Thoracic aorta (tissue), 2 donors: ENCODE results near the gene KIF7. TPM values are rescaled to one million over a fixed set of nuclear protein-coding genes. Genes with fewer than 3 reads are reported as not detected.

Experiments used
- ATAC-seq: fragments of 150-250 bp; one replicate; pipeline ENCODE4 v1.8.0; 2017; ENCODE audit warnings: low read depth; ENCODE audit not compliant: insufficient number of reproducible peaks, low FRiP score
- DNase-seq: peaks from one replicate; pipeline ENCODE4 v3.0.0-alpha.2; 2020; ENCODE audit warnings: low spot score
- H3K27ac ChIP-seq, 2 donors: fragments of 200-600 bp; sonication (generic); 1 replicate in 1 of 2; 2 replicates in 1 of 2; pipeline ENCODE4 v1.5.1; 2016; ENCODE audit warnings: mild to moderate bottlenecking in 2 of 2, moderate library complexity in 2 of 2
- H3K27me3 ChIP-seq: fragments of 200-600 bp; sonication (generic); replicated peaks from 2 replicates; pipeline ENCODE4 v1.6.0; 2016; ENCODE audit warnings: mild to moderate bottlenecking; ENCODE audit not compliant: insufficient read depth
- H3K36me3 ChIP-seq: fragments of 200-600 bp; sonication (generic); one replicate; pipeline ENCODE4 v1.5.1; 2016
- H3K4me1 ChIP-seq, 2 donors: fragments of 200-600 bp; sonication (generic); 1 replicate in 1 of 2; 2 replicates in 1 of 2; pipeline versions ENCODE4 v1.5.1 to v1.6.0; 2016; ENCODE audit warnings: low read depth in 2 of 2, mild to moderate bottlenecking in 1 of 2; ENCODE audit not compliant: control insufficient read depth in 1 of 2
- H3K4me3 ChIP-seq: fragments of 200-600 bp; sonication (generic); 2 replicates; pipeline ENCODE4 v1.5.1; 2016; ENCODE audit warnings: mild to moderate bottlenecking
- H3K9me3 ChIP-seq: fragments of 200-600 bp; sonication (generic); 2 replicates; pipeline ENCODE4 v1.5.1; 2016
- total RNA-seq, 2 donors: library from RNA; depleted of rRNA; stranded (reverse); fragments of >200 nt; gene quantifications; one replicate each; pipeline versions ENCODE4 v1.1.0 to v1.2.3, GENCODE V29; 2016
- TF ChIP-seq, protein P1 (sequence below): fragments of 200-600 bp; sonication (generic); IDR thresholded peaks from one replicate; pipeline ENCODE4 v1.5.1; 2019; ENCODE audit warnings: antibody characterized with exemption

KIF7 gene
- total RNA-seq, 2 donors from 2014 or later = 26.4 to 28.4 TPM

DNA sequence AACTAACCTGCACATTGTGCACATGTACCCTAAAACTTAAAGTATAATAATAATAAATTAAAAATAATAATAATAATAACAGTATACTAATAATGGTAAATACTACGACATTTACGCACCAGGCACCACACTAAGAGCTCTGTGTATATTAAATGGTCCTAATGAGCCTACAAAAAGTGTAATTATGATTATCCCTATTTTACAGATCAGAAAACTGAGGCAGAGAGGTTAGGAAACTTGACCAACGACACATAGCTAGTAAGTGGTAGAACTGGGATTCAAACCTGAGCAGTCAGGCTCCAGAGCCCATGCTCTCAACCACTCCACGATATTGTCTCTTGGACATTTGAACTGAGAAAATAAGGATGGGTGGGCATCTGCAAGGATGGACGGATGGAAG lies 15.0 kb downstream of the KIF7 start:
- DNase-seq (no peak), ATAC-seq (no peak)

DNA sequence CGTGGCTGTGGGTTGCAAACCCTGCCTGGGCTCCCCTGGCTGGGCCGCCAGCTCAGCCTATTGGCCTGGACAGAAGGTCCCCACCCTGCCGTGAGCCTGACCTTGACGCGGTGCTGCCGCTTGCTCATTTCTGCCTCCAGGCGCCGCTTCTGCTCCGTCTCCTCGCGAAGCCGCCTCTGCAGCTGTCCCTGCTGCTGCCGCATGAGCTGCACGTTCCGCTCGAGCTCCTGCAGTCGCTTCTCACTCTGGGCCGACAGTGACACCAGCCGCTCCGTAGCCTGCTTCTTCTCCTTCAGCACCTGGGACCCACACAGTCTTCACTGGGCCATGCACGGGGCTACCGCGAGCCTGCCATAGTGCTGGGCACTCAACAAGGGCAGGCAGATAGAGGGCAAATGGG lies 21.7 kb downstream of the KIF7 start:
- Histone ChIP-seq H3K4me1 (no peaks in the 10 kb centered on the region), H3K27ac (no peak overlapping the region), H3K4me3 (no peak overlapping the region), H3K9me3 (no peaks in the 10 kb centered on the region), H3K27me3 (no peaks in the 10 kb centered on the region), H3K36me3 (peaks cover 47% of the 10 kb centered on the region)
- DNase-seq (no peak), ATAC-seq (no peak)
- TF ChIP-seq, protein P1, sequence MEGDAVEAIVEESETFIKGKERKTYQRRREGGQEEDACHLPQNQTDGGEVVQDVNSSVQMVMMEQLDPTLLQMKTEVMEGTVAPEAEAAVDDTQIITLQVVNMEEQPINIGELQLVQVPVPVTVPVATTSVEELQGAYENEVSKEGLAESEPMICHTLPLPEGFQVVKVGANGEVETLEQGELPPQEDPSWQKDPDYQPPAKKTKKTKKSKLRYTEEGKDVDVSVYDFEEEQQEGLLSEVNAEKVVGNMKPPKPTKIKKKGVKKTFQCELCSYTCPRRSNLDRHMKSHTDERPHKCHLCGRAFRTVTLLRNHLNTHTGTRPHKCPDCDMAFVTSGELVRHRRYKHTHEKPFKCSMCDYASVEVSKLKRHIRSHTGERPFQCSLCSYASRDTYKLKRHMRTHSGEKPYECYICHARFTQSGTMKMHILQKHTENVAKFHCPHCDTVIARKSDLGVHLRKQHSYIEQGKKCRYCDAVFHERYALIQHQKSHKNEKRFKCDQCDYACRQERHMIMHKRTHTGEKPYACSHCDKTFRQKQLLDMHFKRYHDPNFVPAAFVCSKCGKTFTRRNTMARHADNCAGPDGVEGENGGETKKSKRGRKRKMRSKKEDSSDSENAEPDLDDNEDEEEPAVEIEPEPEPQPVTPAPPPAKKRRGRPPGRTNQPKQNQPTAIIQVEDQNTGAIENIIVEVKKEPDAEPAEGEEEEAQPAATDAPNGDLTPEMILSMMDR = no peak

More for the DNA sequence above, 15.0 kb downstream of the KIF7 start:
- no peak overlapping the region for H3K27ac ChIP-seq
- H3K36me3 ChIP-seq = peaks cover 19% of the 10 kb centered on the region
- no peaks in the 10 kb centered on the region for H3K27me3 ChIP-seq
- H3K4me3 ChIP-seq = no peak overlapping the region
- TF ChIP-seq, protein P1 = no peak
- H3K9me3 ChIP-seq = no peaks in the 10 kb centered on the region
- no peaks in the 10 kb centered on the region for H3K4me1 ChIP-seq

DNA sequence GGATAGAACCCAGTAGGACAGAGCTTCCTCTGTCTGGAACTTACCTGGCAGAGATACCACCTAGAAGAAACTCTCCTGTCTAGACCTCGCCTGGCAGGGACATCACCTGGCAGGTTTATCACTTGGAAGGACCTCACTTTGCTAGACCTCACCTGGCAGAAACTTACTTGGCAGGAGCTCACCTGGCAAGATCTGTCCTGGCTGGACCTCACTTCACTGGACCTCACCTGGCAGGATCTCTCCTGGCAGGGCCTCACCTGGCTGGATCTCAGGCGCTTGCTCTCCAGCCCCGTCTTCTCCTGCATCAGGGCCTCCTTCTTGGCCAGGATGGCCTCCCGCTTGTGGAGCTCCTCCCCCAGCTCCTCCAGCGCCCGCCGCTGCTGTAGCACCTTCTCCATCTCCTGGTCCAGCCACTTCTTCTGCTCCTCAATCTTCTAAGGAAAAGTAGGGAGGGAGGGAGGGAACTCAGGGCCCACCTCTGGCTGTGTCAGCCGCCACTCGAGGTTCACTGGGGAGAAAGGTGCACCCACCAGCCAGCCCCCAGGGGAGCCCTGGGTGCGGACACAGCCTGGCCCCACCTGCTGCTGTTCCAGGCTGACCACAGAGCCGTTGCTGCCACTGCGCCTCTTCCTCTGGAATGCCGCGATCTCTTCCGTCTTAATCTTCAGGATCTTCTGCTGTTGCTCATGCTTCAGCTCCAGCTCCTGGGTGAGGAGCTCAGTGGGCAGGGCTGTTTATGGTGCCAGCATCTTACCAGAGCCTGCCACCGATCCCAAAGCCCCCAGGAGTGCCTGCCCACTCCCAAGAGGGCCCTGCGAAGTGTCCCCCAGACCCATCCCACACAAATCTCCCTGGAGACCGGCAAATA lies 22.5 kb downstream of the KIF7 start:
- TF ChIP-seq, protein P1 = no peak
- DNase-seq (no peak), ATAC-seq (no peak)
- Histone ChIP-seq H3K4me3 (no peak overlapping the region), H3K4me1 (no peaks in the 10 kb centered on the region), H3K27ac (no peak overlapping the region), H3K36me3 (peaks cover 55% of the 10 kb centered on the region), H3K27me3 (no peaks in the 10 kb centered on the region), H3K9me3 (no peaks in the 10 kb centered on the region)

DNA sequence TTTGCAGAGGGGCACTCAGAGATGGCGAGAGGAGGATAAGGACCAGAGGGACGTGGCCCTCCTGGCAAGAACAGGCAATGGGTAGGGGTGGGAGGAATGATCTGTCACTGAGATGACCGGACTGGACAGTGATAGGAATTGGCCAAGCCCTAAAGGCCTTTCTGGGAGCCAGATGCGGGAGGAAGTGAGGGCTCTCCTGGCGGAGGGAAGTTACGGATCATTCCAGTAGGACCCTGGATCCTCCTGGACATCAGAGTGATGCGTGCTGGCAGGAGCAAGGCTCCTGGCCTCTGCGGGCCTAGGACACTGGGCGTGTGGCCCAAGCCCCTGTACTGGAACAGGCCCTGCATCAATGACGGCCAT lies 23.4 kb downstream of the KIF7 start:
- Histone ChIP-seq H3K4me3 (no peak overlapping the region), H3K36me3 (peaks cover 58% of the 10 kb centered on the region), H3K4me1 (no peaks in the 10 kb centered on the region), H3K27me3 (no peaks in the 10 kb centered on the region), H3K27ac (no peak overlapping the region), H3K9me3 (no peaks in the 10 kb centered on the region)
- ATAC-seq (no peak), DNase-seq (no peak)
- TF ChIP-seq, protein P1 = no peak

DNA sequence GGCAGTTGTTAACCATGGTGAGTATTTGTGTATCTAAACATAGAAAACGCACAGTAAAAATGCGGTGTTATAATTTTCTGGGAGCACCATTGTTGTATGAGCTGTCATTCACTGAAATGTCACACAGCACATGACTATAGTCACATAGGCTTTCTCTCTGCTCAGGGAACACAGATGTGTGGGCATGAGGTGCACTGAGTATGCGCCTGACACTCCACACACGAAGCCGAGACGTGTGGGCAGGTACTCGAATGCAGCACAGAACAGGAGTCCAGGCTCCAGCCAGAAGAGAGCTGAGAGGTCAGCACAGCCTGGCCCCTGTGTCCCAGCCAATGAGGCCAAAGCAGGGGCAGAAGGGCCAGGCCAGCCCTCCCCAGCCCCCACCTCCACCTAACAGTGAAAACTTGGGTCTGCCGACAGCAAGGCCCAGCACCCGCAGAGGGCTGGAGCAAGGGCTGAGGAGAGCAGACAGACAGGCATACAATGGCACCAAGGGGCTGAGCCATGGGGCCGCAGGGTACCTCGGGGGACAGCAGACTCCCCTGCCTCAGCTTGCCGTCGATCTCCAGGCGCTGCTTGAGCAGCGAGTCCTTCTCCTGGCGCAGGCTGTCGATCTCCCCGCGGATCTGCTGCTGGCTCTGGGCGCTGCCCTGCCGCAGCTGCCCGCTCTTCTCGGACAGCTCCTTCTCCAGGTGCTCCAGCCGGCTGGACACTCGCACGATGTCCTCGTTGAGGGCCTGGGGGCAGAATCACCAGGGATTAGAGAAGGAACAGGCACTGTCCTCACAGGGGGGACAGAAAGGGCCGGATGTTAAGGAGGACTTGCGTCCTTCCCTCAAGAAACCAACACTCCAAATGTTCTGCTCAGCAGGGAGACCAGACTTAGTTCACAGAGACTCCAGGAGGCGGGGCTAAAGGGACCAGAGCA lies 24.0 kb downstream of the KIF7 start:
- Histone ChIP-seq H3K27ac (no peak overlapping the region), H3K27me3 (no peaks in the 10 kb centered on the region), H3K36me3 (peaks cover 61% of the 10 kb centered on the region), H3K9me3 (no peaks in the 10 kb centered on the region), H3K4me1 (no peaks in the 10 kb centered on the region), H3K4me3 (no peak overlapping the region)
- TF ChIP-seq, protein P1 = no peak
- no peak for ATAC-seq
- DNase-seq = no peak
